ENCODE measurements around the gene DCAF12.

DCAF12 gene

GRCh38 chr9:34072410-34072809 is 54.1 kb downstream of the DCAF12 start:
- no peak for DNase-seq (ENCODE audit: low read depth)
- TF ChIP-seq CTCF (conservative IDR thresholded peaks at IDR 0.05; ENCODE audit: control insufficient read depth, insufficient read depth, low read depth, low read length): no peak
- no peak overlapping the region for H3K4me3 ChIP-seq (ENCODE audit: control insufficient read depth, low read depth, low read length)

- no peak for TF ChIP-seq CTCF (conservative IDR thresholded peaks at IDR 0.05; ENCODE audit: control insufficient read depth, insufficient read depth, low read depth, low read length)
- peak; percentile 16 for DNase-seq (ENCODE audit: low read depth)
- no peak overlapping the region for H3K4me3 ChIP-seq (ENCODE audit: control insufficient read depth, low read depth, low read length)
Observed at GRCh38 chr9:34070606-34071324, 55.7 kb downstream of the DCAF12 start.

- no peak for TF ChIP-seq CTCF (conservative IDR thresholded peaks at IDR 0.05; ENCODE audit: control insufficient read depth, insufficient read depth, low read depth, low read length)
- no peak for DNase-seq (ENCODE audit: low read depth)
- H3K4me3 ChIP-seq (ENCODE audit: control insufficient read depth, low read depth, low read length): no peak overlapping the region
Observed at GRCh38 chr9:34069831-34070230, 56.7 kb downstream of the DCAF12 start.

- H3K4me3 ChIP-seq (ENCODE audit: control insufficient read depth, low read depth, low read length): no peak overlapping the region
- DNase-seq (ENCODE audit: low read depth): no peak
- no peak for TF ChIP-seq CTCF (conservative IDR thresholded peaks at IDR 0.05; ENCODE audit: control insufficient read depth, insufficient read depth, low read depth, low read length)
Observed at GRCh38 chr9:34065541-34065940, 61.0 kb downstream of the DCAF12 start.

GRCh38 chr9:34059954-34060353 is 66.5 kb downstream of the DCAF12 start:
- no peak for TF ChIP-seq CTCF (conservative IDR thresholded peaks at IDR 0.05; ENCODE audit: control insufficient read depth, insufficient read depth, low read depth, low read length)
- DNase-seq (ENCODE audit: low read depth): no peak
- H3K4me3 ChIP-seq (ENCODE audit: control insufficient read depth, low read depth, low read length): no peak overlapping the region

- no peak overlapping the region for H3K4me3 ChIP-seq (ENCODE audit: control insufficient read depth, low read depth, low read length)
- no peak for DNase-seq (ENCODE audit: low read depth)
- no peak for TF ChIP-seq CTCF (conservative IDR thresholded peaks at IDR 0.05; ENCODE audit: control insufficient read depth, insufficient read depth, low read depth, low read length)
Observed at GRCh38 chr9:34059281-34059680, 67.2 kb downstream of the DCAF12 start.
